NCI-H146 treated with DMSO at 0.1 percent for 48 hours (cell line): ENCODE results near the gene VASH1.
A peak's percentile ranks its signal among the peaks of the same experiment; 100 is the strongest.

Source experiments
- DNase-seq: peaks from one replicate; lab custom pipeline; 2025; ENCODE audit not compliant: unreplicated experiment; lab: John Stamatoyannopoulos, UW

The VASH1 gene

GRCh38 chr14:76782885-76783566, 21.8 kb downstream of the VASH1 start:
- DNase-seq: no peak

GRCh38 chr14:76784266-76784874, 23.1 kb downstream of the VASH1 start:
- no peak for DNase-seq

- peak; percentile 44 for DNase-seq
Measured at GRCh38 chr14:76784881-76785280, 23.6 kb downstream of the VASH1 start.

GRCh38 chr14:76786601-76787000, 25.3 kb downstream of the VASH1 start:
- DNase-seq: no peak

GRCh38 chr14:76792422-76792821, 31.2 kb downstream of the VASH1 start:
- DNase-seq: no peak

GRCh38 chr14:76793324-76793723, 32.1 kb downstream of the VASH1 start:
- DNase-seq: no peak

- no peak for DNase-seq
Measured at GRCh38 chr14:76793956-76794355, 32.7 kb downstream of the VASH1 start.

GRCh38 chr14:76806446-76806845, 45.2 kb downstream of the VASH1 start:
- DNase-seq: no peak

GRCh38 chr14:76808011-76808410, 46.7 kb downstream of the VASH1 start:
- no peak for DNase-seq

- DNase-seq: no peak
Measured at GRCh38 chr14:76808990-76809389, 47.7 kb downstream of the VASH1 start.

GRCh38 chr14:76810525-76810924, 49.3 kb downstream of the VASH1 start:
- DNase-seq: no peak

GRCh38 chr14:76810953-76811400, 49.7 kb downstream of the VASH1 start:
- DNase-seq: no peak

- no peak for DNase-seq
Measured at GRCh38 chr14:76811561-76811960, 50.3 kb downstream of the VASH1 start.

GRCh38 chr14:76812093-76812421, 50.8 kb downstream of the VASH1 start:
- peak; percentile 6 for DNase-seq

- peak; percentile 75 for DNase-seq
Measured at GRCh38 chr14:76812422-76813383, 51.4 kb downstream of the VASH1 start, which contains the start of gene ANGEL1. TSS of gene ANGEL1 (minus strand) at chr14:76812882. CDS start at chr14:76812827, 55 bp downstream.

GRCh38 chr14:76814726-76815645, 53.7 kb downstream of the VASH1 start:
- no peak for DNase-seq

- no peak for DNase-seq
Measured at GRCh38 chr14:76820700-76821099, 59.4 kb downstream of the VASH1 start.

- DNase-seq: no peak
Measured at GRCh38 chr14:76826122-76826521, 64.9 kb downstream of the VASH1 start, which contains the start of gene LRRC74A. TSS of gene LRRC74A (plus strand) at chr14:76826408. CDS start at chr14:76826698, 290 bp downstream.

- no peak for DNase-seq
Measured at GRCh38 chr14:76827696-76828296, 66.5 kb downstream of the VASH1 start.
